IPS-15b (cell line): ENCODE data around the gene SCO2.

Experiments used
- H3K27me3 ChIP-seq: one replicate; pipeline ENCODE4 v1.6.1; 2013; ENCODE audit warnings: low read length; ENCODE audit not compliant: control insufficient read depth, insufficient read depth
- H3K36me3 ChIP-seq: one replicate; pipeline ENCODE4 v1.6.1; 2013; ENCODE audit warnings: low read length; ENCODE audit not compliant: control insufficient read depth, insufficient read depth
- H3K4me1 ChIP-seq: one replicate; pipeline ENCODE4 v1.6.1; 2013; ENCODE audit warnings: mild to moderate bottlenecking, low read length; ENCODE audit not compliant: control insufficient read depth, insufficient read depth
- H3K4me3 ChIP-seq: one replicate; pipeline ENCODE4 v1.5.1; 2013; ENCODE audit warnings: low read depth, low read length
- H3K9ac ChIP-seq: one replicate; pipeline ENCODE4 v1.6.1; 2013; ENCODE audit warnings: low read depth, mild to moderate bottlenecking, low read length
- H3K9me3 ChIP-seq: one replicate; pipeline ENCODE4 v1.6.1; 2013; ENCODE audit warnings: mild to moderate bottlenecking, low read length; ENCODE audit not compliant: control insufficient read depth, insufficient read depth

Gene SCO2

DNA sequence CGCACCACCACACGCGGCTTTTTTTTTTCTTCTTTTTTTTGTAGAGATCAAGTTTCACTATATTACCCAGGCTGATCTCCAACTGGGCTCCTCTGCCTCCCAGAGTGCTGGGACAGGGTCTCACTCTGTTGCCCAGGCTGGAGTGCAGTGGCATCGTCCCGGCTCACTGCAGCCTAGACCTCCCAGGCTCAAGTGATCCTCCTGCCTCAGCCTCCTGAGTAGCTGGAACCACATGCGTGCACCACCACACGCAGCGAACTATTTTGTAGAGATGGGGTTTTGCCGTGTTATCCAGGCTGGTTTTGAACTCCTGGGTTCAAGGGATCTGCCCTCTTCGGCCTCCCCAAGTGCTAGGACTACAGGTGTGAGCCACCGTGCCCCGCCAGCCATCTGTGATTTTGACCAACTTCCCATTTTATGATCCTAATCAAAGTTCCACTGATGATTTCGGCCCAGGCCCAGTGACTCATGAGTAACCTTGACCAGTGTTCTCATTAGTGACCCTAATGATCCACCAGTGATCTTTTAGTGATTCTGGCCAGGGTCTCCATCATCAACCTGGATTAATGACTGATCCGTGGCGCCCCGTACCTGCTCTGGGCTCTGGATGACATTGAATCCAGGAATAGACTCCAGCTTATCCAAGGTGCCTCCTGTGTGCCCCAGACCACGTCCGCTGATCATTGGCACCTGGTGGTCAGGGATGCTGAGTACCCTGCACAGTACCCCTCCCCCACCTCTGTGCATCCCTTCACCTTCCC, 2.7 kb upstream of the SCO2 start:
- Histone ChIP-seq H3K36me3 (peaks cover 7% of the 10 kb centered on the region), H3K9ac (no peak overlapping the region), H3K4me3 (no peak overlapping the region), H3K4me1 (no peaks in the 10 kb centered on the region), H3K9me3 (no peaks in the 10 kb centered on the region), H3K27me3 (peaks cover 55% of the 10 kb centered on the region)

- H3K9ac ChIP-seq = no peak overlapping the region
- H3K4me1 ChIP-seq = no peaks in the 10 kb centered on the region
- peaks cover 10% of the 10 kb centered on the region for H3K36me3 ChIP-seq
- H3K9me3 ChIP-seq = no peaks in the 10 kb centered on the region
- H3K4me3 ChIP-seq = peak overlapping the region; percentile 76
- H3K27me3 ChIP-seq = peaks cover 46% of the 10 kb centered on the region
Measured at GRCh38 chr22:50526834-50527801, 1.7 kb upstream of the SCO2 start.

GRCh38 chr22:50526108-50526833, 873 bp upstream of the SCO2 start:
- H3K4me1 ChIP-seq = no peaks in the 10 kb centered on the region
- no peaks in the 10 kb centered on the region for H3K9me3 ChIP-seq
- peaks cover 42% of the 10 kb centered on the region for H3K27me3 ChIP-seq
- peak overlapping the region; percentile 76 for H3K4me3 ChIP-seq
- H3K36me3 ChIP-seq = peaks cover 16% of the 10 kb centered on the region
- H3K9ac ChIP-seq = peak overlapping the region; percentile 37

- H3K36me3 ChIP-seq = peaks cover 21% of the 10 kb centered on the region
- no peaks in the 10 kb centered on the region for H3K4me1 ChIP-seq
- H3K9me3 ChIP-seq = no peaks in the 10 kb centered on the region
- peak overlapping the region; percentile 37 for H3K9ac ChIP-seq
- peak overlapping the region; percentile 76 for H3K4me3 ChIP-seq
- H3K27me3 ChIP-seq = peaks cover 37% of the 10 kb centered on the region
Measured at GRCh38 chr22:50525858-50526107, 385 bp upstream of the SCO2 start.

- Histone ChIP-seq H3K4me3 (peak overlapping the region; percentile 76), H3K9ac (peak overlapping the region; percentile 87), H3K36me3 (peaks cover 22% of the 10 kb centered on the region), H3K9me3 (no peaks in the 10 kb centered on the region), H3K4me1 (no peaks in the 10 kb centered on the region), H3K27me3 (peaks cover 28% of the 10 kb centered on the region)
Measured at GRCh38 chr22:50524676-50525103, 708 bp downstream of the SCO2 start.

- peaks cover 22% of the 10 kb centered on the region for H3K27me3 ChIP-seq
- no peaks in the 10 kb centered on the region for H3K9me3 ChIP-seq
- H3K4me1 ChIP-seq = no peaks in the 10 kb centered on the region
- H3K9ac ChIP-seq = peak overlapping the region; percentile 87
- H3K4me3 ChIP-seq = peak overlapping the region; percentile 76
- peaks cover 28% of the 10 kb centered on the region for H3K36me3 ChIP-seq
Measured at GRCh38 chr22:50523806-50524675, 1.4 kb downstream of the SCO2 start.

DNA sequence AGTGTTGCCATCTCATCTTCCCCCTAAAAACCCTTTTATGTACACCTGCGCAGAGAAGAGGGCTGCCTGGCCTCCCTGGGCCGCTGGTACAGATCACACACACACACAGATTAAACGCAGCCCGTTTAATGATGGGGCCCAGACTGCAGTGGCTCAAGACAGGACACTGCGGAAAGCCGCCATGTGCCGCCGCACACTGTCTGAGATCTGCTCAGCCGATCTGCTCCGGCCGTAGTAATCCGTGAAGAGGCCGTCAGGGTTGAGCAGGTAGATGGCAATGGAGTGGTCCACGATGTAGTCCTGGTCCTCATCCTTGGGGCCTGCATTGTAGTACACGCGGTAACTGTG, 2.0 kb downstream of the SCO2 start:
- H3K27me3 ChIP-seq = peaks cover 15% of the 10 kb centered on the region
- H3K9ac ChIP-seq = no peak overlapping the region
- no peaks in the 10 kb centered on the region for H3K4me1 ChIP-seq
- no peak overlapping the region for H3K4me3 ChIP-seq
- H3K9me3 ChIP-seq = no peaks in the 10 kb centered on the region
- H3K36me3 ChIP-seq = peaks cover 29% of the 10 kb centered on the region

DNA sequence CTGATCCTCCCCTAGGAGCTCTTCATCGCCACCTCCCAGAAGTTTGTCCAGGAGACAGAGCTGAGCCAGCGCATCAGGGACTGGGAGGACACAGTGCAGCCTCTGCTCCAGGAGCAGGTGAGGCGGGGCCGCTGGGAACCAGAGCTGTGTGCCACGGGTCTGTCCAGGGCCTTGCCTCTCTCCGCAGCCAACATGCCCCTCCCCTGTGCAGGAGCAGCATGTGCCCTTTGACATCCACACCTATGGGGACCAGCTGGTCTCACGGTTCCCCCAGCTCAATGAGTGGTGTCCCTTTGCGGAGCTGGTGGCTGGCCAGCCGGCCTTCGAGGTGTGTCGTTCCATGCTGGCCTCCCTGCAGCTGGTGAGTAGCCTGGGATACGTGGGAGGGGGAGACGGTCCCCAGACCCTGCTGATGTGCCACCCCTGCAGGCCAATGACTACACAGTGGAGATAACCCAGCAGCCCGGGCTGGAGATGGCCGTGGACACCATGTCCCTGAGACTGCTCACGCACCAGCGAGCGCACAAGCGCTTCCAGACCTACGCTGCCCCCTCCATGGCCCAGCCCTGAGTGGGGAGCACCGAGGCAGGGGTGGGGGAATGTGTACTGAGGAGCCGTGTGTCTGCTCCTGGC, 2.5 kb downstream of the SCO2 start:
- H3K9me3 ChIP-seq = no peaks in the 10 kb centered on the region
- H3K4me1 ChIP-seq = no peaks in the 10 kb centered on the region
- H3K36me3 ChIP-seq = peaks cover 31% of the 10 kb centered on the region
- no peak overlapping the region for H3K4me3 ChIP-seq
- H3K9ac ChIP-seq = no peak overlapping the region
- H3K27me3 ChIP-seq = peaks cover 10% of the 10 kb centered on the region

DNA sequence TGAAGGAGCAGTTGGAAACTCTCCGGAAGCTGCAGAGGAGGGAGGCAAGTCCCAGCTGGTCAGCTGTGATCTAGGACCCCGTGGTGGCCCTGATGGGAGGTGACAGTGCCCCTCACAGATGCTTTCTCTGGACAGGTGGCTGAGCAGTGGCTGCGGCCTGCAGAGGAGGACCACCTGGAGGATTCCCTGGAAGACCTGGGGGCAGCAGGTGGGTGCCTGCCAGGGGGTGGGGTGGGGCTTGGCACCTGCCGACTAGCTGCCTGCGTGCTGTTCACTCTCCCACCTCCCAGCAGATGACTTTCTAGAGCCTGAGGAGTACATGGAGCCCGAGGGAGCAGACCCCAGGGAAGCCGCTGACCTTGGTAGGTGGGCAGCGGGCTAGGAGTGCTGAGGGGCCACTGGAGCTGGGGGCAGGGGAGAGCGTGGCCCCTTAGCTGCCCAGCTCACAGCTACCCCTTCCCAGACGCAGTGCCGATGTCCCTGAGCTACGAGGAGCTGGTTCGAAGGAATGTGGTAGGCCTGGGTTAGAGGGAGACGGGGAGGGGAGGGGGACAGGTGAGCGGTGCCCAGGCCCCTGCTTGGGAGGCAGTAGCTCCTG, 3.1 kb downstream of the SCO2 start:
- Histone ChIP-seq H3K36me3 (peaks cover 38% of the 10 kb centered on the region), H3K9me3 (no peaks in the 10 kb centered on the region), H3K9ac (no peak overlapping the region), H3K4me1 (no peaks in the 10 kb centered on the region), H3K27me3 (peaks cover 4% of the 10 kb centered on the region), H3K4me3 (no peak overlapping the region)

DNA sequence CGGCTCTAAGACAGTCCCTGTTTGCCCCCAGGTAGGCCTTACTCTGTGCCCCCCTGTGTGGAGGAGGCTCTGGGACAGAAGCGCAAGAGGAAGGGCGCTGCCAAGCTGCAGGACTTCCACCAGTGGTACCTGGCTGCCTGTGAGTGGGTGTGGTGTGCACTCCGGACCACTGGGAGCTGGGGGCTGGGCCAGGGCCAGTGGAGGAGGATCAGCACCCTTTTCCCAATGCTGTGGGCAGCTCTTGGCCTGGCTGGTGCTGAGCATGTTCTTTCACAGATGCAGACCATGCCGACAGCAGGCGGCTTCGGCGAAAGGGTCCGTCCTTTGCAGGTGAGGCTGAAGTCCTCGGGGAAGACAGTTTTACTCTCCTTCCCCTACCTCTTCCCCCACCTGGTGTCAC, 3.7 kb downstream of the SCO2 start:
- Histone ChIP-seq H3K9me3 (no peaks in the 10 kb centered on the region), H3K36me3 (peaks cover 43% of the 10 kb centered on the region)

More for the DNA sequence above, 3.7 kb downstream of the SCO2 start:
- Histone ChIP-seq H3K4me1 (no peaks in the 10 kb centered on the region), H3K9ac (no peak overlapping the region), H3K27me3 (no peaks in the 10 kb centered on the region), H3K4me3 (no peak overlapping the region)
